Eye (tissue), 1 donor: ENCODE data around the gene PRF1.

Experiments used
- DNase-seq: peaks from one replicate; pipeline ENCODE4 v3.0.0-alpha.2; 2015

The PRF1 gene

GRCh38 chr10:70557876-70558275 lies 44.7 kb downstream of the PRF1 start:
- DNase-seq, result no peak

GRCh38 chr10:70557086-70557845 lies 45.3 kb downstream of the PRF1 start:
- no peak for DNase-seq

GRCh38 chr10:70555371-70555770 lies 47.2 kb downstream of the PRF1 start:
- DNase-seq, result no peak

GRCh38 chr10:70552586-70552985 lies 50.0 kb downstream of the PRF1 start:
- peak; percentile 51 for DNase-seq

- DNase-seq, result peak; percentile 83
Observed at GRCh38 chr10:70551971-70552422, 50.5 kb downstream of the PRF1 start.

- DNase-seq, result no peak
Observed at GRCh38 chr10:70551466-70551865, 51.1 kb downstream of the PRF1 start.

GRCh38 chr10:70550459-70550858 lies 52.1 kb downstream of the PRF1 start:
- DNase-seq, result no peak

- DNase-seq, result peak; percentile 92
Observed at GRCh38 chr10:70549962-70550458, 52.5 kb downstream of the PRF1 start.

GRCh38 chr10:70549351-70549961 lies 53.1 kb downstream of the PRF1 start:
- no peak for DNase-seq
